ENCODE data around the gene FZR1. TPM values are rescaled to one million over a fixed set of nuclear protein-coding genes. Genes with fewer than 3 reads are reported as not detected.

Gene FZR1
- total RNA-seq, 4 donors from 2014 or later: 45.1 to 51.1 (median 47.9) TPM

GRCh38 chr19:3520166-3521103 lies 14.3 kb downstream of the FZR1 start:
- H3K4me1 ChIP-seq: peaks cover 19% of the 10 kb centered on the region
- H3K27ac ChIP-seq: peak overlapping the region; percentile 22
- H3K27me3 ChIP-seq: no peaks in the 10 kb centered on the region
- peak in 1 of 2 donors; percentile 66 for DNase-seq (ENCODE audit: low spot score in 2 of 2)
- peaks cover 45% of the 10 kb centered on the region for H3K36me3 ChIP-seq
- TF ChIP-seq EP300 (IDR thresholded peaks at IDR 0.05) (no peak), POLR2A (IDR thresholded peaks at IDR 0.05) (no peak), CTCF (IDR thresholded peaks at IDR 0.05) (no peak), POLR2AphosphoS5 (IDR thresholded peaks at IDR 0.05) (no peak)
- WGBS: 62% methylated on average over 22 of the region's 37 CpGs
- H3K9me3 ChIP-seq: no peaks in the 10 kb centered on the region
- no peak overlapping the region for H3K4me3 ChIP-seq

GRCh38 chr19:3521104-3521445 lies 15.0 kb downstream of the FZR1 start:
- 73% methylated on average over 7 of the region's 7 CpGs for WGBS
- DNase-seq (ENCODE audit: low spot score in 2 of 2): no peak
- H3K36me3 ChIP-seq: peaks cover 51% of the 10 kb centered on the region
- no peaks in the 10 kb centered on the region for H3K27me3 ChIP-seq
- no peak overlapping the region for H3K4me3 ChIP-seq
- no peaks in the 10 kb centered on the region for H3K9me3 ChIP-seq
- TF ChIP-seq POLR2A (IDR thresholded peaks at IDR 0.05): no peak
- no peak for TF ChIP-seq EP300 (IDR thresholded peaks at IDR 0.05)
- TF ChIP-seq POLR2AphosphoS5 (IDR thresholded peaks at IDR 0.05): no peak
- TF ChIP-seq CTCF (IDR thresholded peaks at IDR 0.05): no peak
- peak overlapping the region; percentile 22 for H3K27ac ChIP-seq
- peaks cover 19% of the 10 kb centered on the region for H3K4me1 ChIP-seq

- 92% methylated on average over 28 of the region's 40 CpGs for WGBS
- H3K27ac ChIP-seq: no peak overlapping the region
- peaks cover 67% of the 10 kb centered on the region for H3K36me3 ChIP-seq
- TF ChIP-seq POLR2A (IDR thresholded peaks at IDR 0.05): no peak
- TF ChIP-seq EP300 (IDR thresholded peaks at IDR 0.05): no peak
- TF ChIP-seq POLR2AphosphoS5 (IDR thresholded peaks at IDR 0.05): no peak
- TF ChIP-seq CTCF (IDR thresholded peaks at IDR 0.05): no peak
- H3K4me1 ChIP-seq: peaks cover 19% of the 10 kb centered on the region
- peak in 1 of 2 donors; percentile 58 for DNase-seq (ENCODE audit: low spot score in 2 of 2)
- H3K9me3 ChIP-seq: no peaks in the 10 kb centered on the region
- H3K27me3 ChIP-seq: no peaks in the 10 kb centered on the region
- no peak overlapping the region for H3K4me3 ChIP-seq
Measured at GRCh38 chr19:3522421-3523360, 16.6 kb downstream of the FZR1 start.

- no peak for TF ChIP-seq POLR2AphosphoS5 (IDR thresholded peaks at IDR 0.05)
- no peak for TF ChIP-seq CTCF (IDR thresholded peaks at IDR 0.05)
- no peak for TF ChIP-seq EP300 (IDR thresholded peaks at IDR 0.05)
- no peak for TF ChIP-seq POLR2A (IDR thresholded peaks at IDR 0.05)
- DNase-seq (ENCODE audit: low spot score in 2 of 2): no peak
- H3K4me3 ChIP-seq: no peak overlapping the region
- no peak overlapping the region for H3K27ac ChIP-seq
- no peaks in the 10 kb centered on the region for H3K27me3 ChIP-seq
- 93% methylated on average over 3 of the region's 21 CpGs for WGBS
- H3K4me1 ChIP-seq: peaks cover 19% of the 10 kb centered on the region
- peaks cover 72% of the 10 kb centered on the region for H3K36me3 ChIP-seq
- H3K9me3 ChIP-seq: no peaks in the 10 kb centered on the region
Measured at GRCh38 chr19:3523361-3524077, 17.4 kb downstream of the FZR1 start.

Measured in suprapubic skin (tissue), 4 donors.